ENCODE measurements around the gene STRADA. TPM values are rescaled to one million over a fixed set of nuclear protein-coding genes. Genes with fewer than 3 reads are reported as not detected.

STRADA gene
- total and polyA plus RNA-seq, 2 of the 8 experiments (the other 6 are each of a cell fraction or from before 2014, with no cell fraction given) = 35.6 to 43.3 TPM

GRCh38 chr17:63741143-63741407 lies 524 bp downstream of the STRADA start:
- H2AFZ ChIP-seq (ENCODE audit: low read length) = 0 out of 2 replicates have a peak overlapping the region, but pooled peaks have one; percentile 35
- CTCF ChIA-PET (ENCODE audit: partially characterized antibody) = no interaction called here
- POLR2A ChIA-PET (ENCODE audit: partially characterized antibody) = interaction anchor here (0.5 to 2.0 kb wide), 9 partner anchors 21 to 98 kb away, joined by 3 to 14 read pairs (median 4); partner anchors contain the start of genes CCDC47 and DDX42

More at GRCh38 chr17:63741143-63741407, 524 bp downstream of the STRADA start:
- H3K9ac ChIP-seq (replicated peaks in 1 of 4; ENCODE audit: extremely low read depth in 1 of 4, low read depth in 3 of 4, low read length in 3 of 4) = peak overlapping the region; percentile 5 to 87 (median 72); a peak in 6 of 7 replicates
- H3K36me3 ChIP-seq (ENCODE audit: control insufficient read depth in 2 of 4, insufficient read depth in 4 of 4, low read length in 3 of 4) = peaks cover 0 to 7% (median 3%) of the 10 kb centered on the region in 4 experiments; a peak in 5 of 8 replicates
- H3K4me2 ChIP-seq (ENCODE audit: insufficient read depth in 1 of 2, low read depth in 2 of 2, low read length in 2 of 2) = peak overlapping the region; percentile 75 to 90
- H2AK5ac ChIP-seq (ENCODE audit: low read depth, low read length) = no peak overlapping the region
- peak overlapping the region; percentile 75 for H3K18ac ChIP-seq (ENCODE audit: extremely low read depth, low read length)
- FAIRE-seq (no peak), DNase-seq (ENCODE audit: low read depth in 1 of 2, low spot score in 2 of 2) (no peak)
- H2BK5ac ChIP-seq (ENCODE audit: low read depth, low read length) = peak overlapping the region; percentile 89; the same call in 1 of the 2 replicates
- no peaks in the 10 kb centered on the region for H4K20me1 ChIP-seq (replicated peaks in 1 of 2; ENCODE audit: control insufficient read depth in 1 of 2, insufficient read depth in 2 of 2, low read length in 2 of 2)
- peak overlapping the region; percentile 79 for H4K91ac ChIP-seq (replicated peaks; ENCODE audit: insufficient read length, low read length)
- 0% methylated on average over 14 of the region's 14 CpGs; no CpG with 5 or more reads in 1 of the 2 experiments for WGBS, 2 experiments (ENCODE audit: extremely low coverage in 1 of 2, insufficient coverage in 1 of 2, insufficient read length in 1 of 2, insufficient replicate concordance in 2 of 2, low coverage in 1 of 2, low lambda C conversion rate in 2 of 2, missing lambda C conversion rate in 1 of 2)
- H3K56ac ChIP-seq (replicated peaks; ENCODE audit: insufficient read length, low read depth, low read length) = peak overlapping the region; percentile 88
- H2BK20ac ChIP-seq (ENCODE audit: low read length) = no peak overlapping the region
- peak overlapping the region; percentile 45 for H3K4ac ChIP-seq (replicated peaks; ENCODE audit: insufficient read length, low read depth, low read length)
- H3K23me2 ChIP-seq (ENCODE audit: low read depth, low read length) = peaks cover 6% of the 10 kb centered on the region
- no peaks in the 10 kb centered on the region for H3K9me3 ChIP-seq (ENCODE audit: insufficient read depth in 2 of 2, low read depth in 1 of 2, low read length in 1 of 2)
- H3K27ac ChIP-seq (ENCODE audit: low read depth, low read length) = peak overlapping the region; percentile 84
- H4K8ac ChIP-seq (ENCODE audit: extremely low read depth, insufficient read depth, low read length) = peak overlapping the region; percentile 93; the same call in 1 of the 2 replicates
- no peak overlapping the region for H2BK12ac ChIP-seq (ENCODE audit: low read depth, low read length)
- no peaks in the 10 kb centered on the region; the same call in 1 of the 2 replicates for H3K79me1 ChIP-seq (ENCODE audit: low read depth, low read length)
- peaks cover 0 to 10% of the 10 kb centered on the region in 2 experiments; a peak in 2 of 4 replicates for H3K79me2 ChIP-seq (ENCODE audit: control insufficient read depth in 1 of 2, insufficient read depth in 2 of 2, low read length in 2 of 2)
- no peak overlapping the region for H3K23ac ChIP-seq (ENCODE audit: insufficient read length)
- H3K14ac ChIP-seq (ENCODE audit: insufficient read length) = no peak overlapping the region
- peak overlapping the region; percentile 56 to 95 (median 88) for H3K4me3 ChIP-seq (ENCODE audit: extremely low read depth in 1 of 4, insufficient read depth in 2 of 4, low read depth in 3 of 4, low read length in 4 of 4)
- no peak overlapping the region for H2BK15ac ChIP-seq (ENCODE audit: low read length)
- H3K27me3 ChIP-seq (replicated peaks in 1 of 4; ENCODE audit: control insufficient read depth in 3 of 4, extremely low read depth in 1 of 4, insufficient read depth in 3 of 4, low read length in 3 of 4) = no peaks in the 10 kb centered on the region
- peaks cover 0 to 3% (median 0%) of the 10 kb centered on the region in 4 experiments; a peak in 2 of 7 replicates for H3K4me1 ChIP-seq (replicated peaks in 1 of 4; ENCODE audit: control insufficient read depth in 3 of 4, insufficient read depth in 4 of 4, low read length in 3 of 4)
- no peak overlapping the region for H2BK120ac ChIP-seq (replicated peaks; ENCODE audit: low read depth, low read length)
- peak overlapping the region; percentile 77 for H4K5ac ChIP-seq (ENCODE audit: insufficient read length, low read depth, low read length)

All from H1 (cell line).